DMS153 (cell line): ENCODE results near the gene ACER1.
"Not testable (repeated sequence)": the region's sequence is repeated elsewhere in the genome, so short reads cannot be mapped to it uniquely, and the experiment has no call there.

Source experiments
- DNase-seq: peaks from one replicate; lab custom pipeline; 2025; lab: John Stamatoyannopoulos, UW

ACER1 gene, protein sequence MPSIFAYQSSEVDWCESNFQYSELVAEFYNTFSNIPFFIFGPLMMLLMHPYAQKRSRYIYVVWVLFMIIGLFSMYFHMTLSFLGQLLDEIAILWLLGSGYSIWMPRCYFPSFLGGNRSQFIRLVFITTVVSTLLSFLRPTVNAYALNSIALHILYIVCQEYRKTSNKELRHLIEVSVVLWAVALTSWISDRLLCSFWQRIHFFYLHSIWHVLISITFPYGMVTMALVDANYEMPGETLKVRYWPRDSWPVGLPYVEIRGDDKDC

DNA sequence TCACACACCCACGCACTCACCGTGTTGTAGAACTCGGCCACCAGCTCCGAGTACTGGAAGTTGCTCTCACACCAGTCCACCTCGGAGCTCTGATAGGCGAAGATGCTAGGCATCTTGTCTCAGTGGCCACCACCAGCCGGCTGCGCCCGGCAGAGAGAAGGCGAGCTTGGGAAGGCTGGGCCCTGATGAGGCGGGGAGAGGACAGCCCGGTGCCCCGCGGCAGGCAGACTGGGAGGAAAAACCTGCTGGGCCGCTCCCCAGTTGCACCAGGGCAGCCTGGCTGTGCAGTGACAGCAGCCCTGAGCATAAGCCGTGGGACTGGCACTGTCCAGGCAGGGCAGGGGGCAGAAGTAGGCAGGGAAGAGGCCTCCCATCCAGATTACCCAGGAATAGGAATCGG, at the start of gene ACER1:
ACER1 (minus strand) TSS at position 174 of the 400 bp plus-strand sequence; CDS start at position 113, 61 bp downstream.
- DNase-seq, result no peak

DNA sequence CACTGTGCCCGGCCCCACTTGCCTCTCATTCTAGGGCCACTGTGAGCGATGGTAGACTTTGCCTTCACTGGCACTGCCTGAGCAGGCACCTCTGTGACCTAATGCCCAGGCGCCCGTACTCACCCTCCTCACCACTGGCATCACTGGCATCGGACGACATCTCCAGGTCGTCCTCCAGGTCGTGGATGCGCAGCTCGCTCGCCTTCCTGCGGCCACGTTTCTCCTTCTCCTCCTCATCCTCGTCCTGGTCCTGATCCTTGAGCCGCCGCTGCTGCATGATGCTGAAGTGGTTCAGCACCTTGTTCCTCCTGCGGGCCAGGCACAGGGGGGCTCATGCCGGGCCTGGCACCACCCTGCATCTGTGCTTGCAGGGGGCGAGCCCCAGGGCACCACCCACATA, 49.8 kb upstream of the ACER1 start:
- DNase-seq, result no peak

DNA sequence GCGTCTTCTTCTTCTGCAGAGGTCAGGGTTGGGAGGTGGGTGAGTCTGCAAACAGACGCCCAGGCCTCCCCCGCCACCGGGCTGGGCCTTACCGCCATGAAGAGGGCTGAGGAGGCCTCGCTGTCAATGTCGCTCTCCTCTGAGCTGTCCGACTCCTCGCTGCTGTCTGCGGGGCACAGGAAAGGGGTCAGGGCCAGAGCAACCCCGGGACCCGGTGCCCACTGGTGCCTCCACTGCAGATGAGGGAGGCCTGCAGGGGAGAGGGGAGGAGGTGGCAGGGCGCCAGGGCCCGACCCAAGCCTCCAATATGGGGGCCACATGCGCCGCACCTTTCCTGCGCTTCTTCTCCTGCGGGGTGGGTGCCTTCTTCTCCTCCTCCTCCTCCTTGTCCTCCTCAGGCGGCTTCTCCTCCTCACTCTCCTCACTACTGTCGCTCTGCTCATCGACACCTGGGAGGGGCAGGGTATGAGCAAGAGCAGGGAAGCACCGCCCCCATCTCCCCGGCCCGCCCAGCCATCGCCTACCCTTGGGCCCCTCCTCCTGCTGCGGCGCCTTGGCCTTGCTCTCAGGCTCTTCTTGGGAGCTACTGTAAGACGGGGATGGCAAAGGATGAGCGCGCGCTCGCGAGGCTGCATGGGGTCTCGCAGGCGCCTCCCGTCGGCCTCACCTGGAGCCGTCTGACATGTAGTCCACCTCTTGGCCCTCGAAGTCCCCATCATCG, 47.8 kb upstream of the ACER1 start:
- no peak for DNase-seq

DNA sequence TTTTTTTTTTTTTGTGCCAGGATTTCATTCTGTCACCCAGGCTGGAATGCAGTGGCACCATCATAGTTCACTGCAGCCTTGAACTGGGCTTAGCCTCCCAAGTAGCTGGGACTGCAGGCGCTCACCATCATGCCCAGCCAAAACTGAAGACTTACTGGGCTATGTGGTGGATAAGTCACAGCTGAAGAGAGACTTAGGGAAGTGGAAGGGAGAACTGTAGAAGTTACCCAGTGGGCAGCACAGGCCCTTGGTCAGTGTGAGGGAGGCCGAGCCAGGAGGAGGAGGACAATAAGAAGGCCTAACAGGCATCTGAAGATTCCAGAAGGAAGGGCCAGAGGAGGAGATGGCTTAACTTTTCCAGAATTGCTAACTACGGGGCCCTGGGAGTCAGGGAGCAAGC, 46.3 kb upstream of the ACER1 start:
- no peak for DNase-seq

DNA sequence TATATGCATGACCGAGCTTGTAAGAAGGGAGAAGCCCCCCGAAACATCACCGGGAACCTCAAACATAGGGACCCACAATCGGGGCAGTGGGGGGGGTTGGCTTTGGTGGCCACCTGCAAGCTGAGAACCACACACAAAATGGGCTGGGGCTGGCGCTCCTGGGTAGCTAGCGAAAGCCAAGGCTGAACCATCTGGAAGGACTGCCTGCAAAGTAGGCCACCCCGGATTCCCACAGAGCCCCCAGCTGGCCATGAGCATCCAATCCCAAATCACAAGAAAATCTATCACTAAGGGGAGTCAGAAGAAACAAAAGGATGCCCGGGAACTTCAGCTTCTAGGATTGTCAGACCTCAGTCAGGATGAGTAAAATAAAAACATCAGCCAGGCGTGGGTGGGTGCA, 45.1 kb upstream of the ACER1 start:
- no peak for DNase-seq

DNA sequence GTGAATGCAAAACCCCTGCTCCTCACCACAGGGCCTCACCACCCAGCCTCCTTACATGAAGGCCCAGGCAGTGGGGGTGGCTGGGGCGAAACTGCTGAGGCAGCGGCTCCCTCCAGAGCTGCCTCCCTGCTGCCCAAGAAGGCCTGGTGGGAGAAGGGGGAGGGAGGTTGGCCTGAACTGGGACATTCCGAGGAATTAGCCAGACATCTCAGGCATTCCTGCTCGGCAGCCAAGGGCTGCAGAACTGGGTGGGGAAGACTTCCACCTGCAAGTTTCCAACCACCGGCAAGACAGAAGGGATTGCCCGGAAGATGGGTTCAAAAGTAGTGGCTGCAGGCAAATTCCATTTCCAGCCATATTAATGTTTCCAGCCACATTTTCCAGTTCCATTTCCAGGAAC, 44.6 kb upstream of the ACER1 start:
- no peak for DNase-seq

DNA sequence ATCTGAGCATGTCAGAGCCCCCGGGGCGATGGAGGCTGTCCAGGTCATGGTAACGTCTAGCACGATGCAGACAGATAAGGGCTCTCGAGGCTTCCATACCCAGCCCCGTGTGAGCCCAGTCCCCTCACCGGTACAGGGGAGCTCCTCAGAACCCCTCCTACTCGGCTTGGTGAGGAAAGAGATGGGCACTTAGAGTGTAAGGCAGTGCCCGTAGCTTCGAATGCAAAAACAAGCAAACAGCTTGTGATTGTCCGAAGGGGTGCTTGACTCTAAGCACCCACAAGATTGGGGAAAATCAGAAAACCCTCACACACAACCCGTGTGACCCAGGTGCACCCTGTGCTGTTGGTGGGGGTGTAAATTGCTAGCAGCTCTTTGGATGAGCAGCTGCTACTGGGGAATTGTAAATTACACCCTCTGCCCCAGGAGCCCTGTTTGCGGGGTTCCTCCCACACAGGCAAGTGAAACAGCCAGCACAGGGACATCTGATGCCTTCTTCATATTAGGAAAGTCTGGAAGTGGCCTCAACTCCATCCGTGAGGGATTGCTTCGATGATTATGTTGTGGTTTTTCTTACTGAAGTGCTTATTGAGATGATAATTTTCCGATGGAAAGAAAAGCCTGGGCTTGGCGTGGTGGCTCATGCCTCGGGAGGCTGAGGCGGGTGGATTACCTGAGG, 43.2 kb upstream of the ACER1 start:
- DNase-seq, result no peak

DNA sequence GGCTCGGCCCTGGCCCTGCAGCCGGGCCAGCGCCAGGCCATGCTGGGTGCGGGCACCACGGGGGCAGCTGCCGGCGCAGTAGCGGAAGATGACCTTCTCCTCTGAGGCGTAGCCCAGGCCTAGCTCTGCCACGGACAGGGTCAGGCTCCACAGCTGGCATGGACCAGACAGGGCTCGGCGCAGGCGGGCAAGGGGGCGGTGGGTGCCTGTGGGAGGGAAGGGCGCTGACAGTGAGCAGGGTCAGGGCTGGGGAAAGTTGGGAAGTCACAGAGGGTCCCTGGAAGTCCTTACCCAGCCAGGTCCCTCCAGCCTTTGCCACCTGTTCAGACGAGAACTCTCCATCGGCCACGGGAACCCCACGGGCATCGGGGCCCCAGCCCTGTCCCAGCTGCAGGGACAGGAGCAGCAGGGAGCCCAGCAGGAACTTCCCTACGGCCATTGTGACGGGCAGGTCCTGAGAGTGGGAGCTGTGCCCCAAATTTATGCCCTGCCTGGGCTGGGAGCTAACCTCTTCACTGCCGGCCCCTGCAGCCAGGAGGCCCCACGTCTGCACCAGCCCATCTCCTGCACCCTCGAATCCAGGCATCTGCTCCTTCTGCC, 42.1 kb upstream of the ACER1 start, which contains the start of gene PSPN:
PSPN (minus strand) TSS at position 523 of the 600 bp plus-strand sequence; CDS start at position 439, 84 bp downstream.
- DNase-seq, result no peak

DNA sequence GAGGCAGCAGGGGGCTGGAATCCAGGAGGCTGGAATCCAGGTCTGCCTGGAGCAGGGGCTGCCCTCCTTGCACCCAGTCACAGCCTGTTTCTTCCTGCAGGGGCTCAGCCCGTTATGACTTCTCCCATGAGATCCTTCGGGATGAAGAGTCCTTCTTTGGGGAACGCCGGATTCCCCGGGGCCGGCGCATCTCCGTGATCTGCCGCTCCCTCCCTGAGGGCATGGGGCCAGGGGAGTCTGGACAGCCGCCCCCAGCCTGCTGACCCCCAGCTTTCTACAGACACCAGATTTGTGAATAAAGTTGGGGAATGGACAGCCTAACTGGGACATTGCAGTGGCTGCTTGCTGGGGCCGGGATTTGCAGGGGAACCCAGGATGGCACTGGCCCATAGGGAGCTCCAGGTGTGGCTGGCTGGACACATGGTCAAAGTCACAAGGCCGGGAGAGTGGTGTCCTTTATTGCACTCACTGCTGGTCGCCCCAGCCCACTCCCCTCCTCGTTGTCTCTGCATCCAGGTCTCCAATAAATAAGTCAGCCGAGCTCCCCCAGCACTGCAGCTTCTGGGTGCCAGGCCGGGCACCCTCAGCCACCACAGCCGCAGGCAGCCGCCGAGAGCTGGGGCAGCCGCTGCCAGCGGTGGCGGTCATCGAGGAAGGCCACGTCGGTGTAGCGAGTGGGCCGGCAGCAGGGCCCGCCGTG, 41.4 kb upstream of the ACER1 start:
- DNase-seq, result no peak

DNA sequence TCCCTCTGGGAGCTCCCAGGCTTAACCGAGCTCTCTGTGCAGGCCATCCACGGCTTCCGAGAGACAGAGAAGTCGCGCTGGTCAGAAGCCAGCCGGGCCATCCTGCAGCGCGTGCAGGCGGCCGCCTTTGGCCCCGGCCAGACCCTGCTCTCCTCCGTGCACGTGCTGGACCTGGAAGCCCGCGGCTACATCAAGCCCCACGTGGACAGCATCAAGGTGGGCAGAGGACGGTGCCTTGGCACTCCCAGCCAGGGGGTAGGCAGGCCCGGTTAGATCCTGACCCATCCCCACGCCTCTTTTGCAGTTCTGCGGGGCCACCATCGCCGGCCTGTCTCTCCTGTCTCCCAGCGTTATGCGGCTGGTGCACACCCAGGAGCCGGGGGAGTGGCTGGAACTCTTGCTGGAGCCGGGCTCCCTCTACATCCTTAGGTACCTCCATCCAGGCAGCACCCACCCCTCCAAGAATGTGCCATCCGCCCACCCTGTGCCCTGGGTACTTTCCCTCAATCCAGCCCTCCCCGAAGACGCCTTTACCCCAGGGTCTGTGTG, 40.8 kb upstream of the ACER1 start:
- DNase-seq, result no peak

DNA sequence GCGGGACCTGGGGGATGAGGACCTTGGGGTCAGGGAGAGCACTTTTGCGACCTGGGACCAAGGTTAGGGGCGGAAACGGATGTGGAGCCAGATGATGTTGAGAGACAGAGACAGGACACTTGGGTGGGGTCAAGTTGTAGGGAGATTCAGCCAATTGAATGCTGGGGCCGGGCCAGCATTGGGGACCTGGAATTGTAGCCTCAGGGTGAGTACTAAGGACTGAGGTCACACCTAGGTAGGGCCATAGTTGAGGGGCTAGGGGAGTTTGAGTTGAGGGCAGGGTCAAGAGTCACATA, 40.3 kb upstream of the ACER1 start:
- no peak for DNase-seq

DNA sequence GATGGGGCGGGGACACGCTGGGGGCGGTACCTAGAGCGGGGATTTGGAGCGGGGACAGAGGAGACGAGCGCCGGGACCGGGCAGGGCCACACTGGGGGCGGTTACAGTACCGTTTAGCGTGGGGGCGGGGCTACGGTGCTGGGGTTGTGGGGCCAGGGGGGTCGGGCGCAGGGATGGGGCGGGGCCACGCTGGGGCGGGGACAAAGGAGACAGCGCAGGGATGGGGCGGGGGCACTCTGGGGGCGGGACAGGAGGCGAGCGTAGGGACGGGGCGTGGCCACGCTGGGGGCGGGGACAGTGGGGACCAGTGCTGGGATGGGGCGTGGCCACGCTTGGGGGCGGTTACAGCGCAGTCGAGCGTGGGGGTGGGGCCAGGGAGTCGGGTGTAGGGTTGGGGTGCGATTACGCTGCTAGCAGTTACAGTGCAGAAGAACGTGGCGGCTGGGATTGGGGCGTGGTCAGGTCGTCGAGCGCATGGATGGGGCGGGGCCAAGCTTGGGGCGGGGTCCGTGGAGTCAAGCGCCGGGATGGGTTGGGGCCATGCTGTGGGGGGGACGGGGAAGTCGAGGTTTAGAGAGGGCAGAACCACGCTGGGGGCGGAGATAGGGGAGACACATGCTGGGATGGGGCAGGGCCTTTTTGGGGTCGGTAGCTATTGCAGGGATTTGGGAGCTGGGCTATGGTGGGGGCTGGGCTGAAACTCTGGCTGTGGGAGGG, 39.8 kb upstream of the ACER1 start:
- DNase-seq, result peak; percentile 89

DNA sequence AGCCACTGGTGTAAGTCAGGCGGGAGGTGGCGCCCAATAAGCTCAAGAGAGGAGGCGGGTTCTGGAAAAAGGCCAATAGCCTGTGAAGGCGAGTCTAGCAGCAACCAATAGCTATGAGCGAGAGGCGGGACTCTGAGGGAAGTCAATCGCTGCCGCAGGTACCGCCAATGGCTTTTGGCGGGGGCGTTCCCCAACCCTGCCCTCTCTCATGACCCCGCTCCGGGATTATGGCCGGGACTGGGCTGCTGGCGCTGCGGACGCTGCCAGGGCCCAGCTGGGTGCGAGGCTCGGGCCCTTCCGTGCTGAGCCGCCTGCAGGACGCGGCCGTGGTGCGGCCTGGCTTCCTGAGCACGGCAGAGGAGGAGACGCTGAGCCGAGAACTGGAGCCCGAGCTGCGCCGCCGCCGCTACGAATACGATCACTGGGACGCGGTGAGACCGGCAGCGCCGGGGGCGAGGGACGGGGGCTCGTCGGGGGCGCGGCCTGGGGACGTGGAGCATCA, 39.2 kb upstream of the ACER1 start, which contains the start of gene ALKBH7:
ALKBH7 (plus strand) TSS at position 201 of the 502 bp plus-strand sequence; CDS start at position 228, 27 bp downstream.
- DNase-seq, result peak; percentile 100

DNA sequence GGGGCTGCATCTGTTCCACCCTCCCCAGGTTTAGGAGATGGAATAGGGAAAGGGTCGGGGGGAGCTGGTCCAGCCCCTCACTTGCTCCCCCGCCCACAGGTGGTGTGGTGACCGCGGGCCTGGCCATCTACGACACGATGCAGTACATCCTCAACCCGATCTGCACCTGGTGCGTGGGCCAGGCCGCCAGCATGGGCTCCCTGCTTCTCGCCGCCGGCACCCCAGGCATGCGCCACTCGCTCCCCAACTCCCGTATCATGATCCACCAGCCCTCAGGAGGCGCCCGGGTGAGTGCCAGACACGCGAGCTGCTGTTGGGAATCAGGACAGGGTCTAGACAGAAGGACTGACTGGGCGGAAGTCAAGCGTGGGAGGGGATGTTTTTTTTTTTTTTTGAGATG, 30.9 kb upstream of the ACER1 start:
- no peak for DNase-seq

DNA sequence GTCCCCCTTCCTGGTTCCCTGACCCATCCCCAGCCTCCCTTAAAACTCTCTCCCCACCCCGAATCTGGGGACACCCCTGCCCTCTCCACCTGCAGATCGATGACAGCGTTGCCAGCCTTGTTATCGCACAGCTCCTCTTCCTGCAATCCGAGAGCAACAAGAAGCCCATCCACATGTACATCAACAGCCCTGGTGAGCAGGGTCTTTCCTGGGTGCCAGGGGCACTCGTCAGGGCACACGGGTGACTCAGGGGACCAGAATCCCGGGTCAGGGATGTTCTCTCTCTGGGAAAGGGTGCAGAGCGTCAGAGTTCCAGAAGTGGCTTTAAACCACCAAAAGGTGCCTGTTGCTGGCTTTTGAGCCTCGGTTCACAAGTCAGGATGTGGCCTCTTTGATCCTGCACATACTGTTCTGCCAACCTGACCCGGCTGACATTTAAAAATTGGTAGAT, 29.0 kb upstream of the ACER1 start:
- no peak for DNase-seq

DNA sequence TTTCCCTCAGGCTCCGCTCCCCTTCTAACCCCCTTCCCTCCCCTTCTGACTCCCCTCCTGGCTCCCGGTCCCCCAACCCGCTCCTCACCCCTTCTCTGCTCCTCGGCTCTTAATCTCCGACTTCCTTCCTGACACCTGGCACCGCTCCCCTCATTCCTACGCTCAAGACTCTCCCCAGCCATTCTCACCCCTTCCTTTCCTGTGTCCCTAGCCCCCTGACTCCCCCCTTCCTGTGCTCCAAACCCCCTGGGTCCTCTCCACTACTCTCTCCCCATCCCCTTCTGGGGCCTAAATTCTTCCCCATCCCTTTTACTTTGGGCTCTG, 28.6 kb upstream of the ACER1 start:
- DNase-seq, result no peak

DNA sequence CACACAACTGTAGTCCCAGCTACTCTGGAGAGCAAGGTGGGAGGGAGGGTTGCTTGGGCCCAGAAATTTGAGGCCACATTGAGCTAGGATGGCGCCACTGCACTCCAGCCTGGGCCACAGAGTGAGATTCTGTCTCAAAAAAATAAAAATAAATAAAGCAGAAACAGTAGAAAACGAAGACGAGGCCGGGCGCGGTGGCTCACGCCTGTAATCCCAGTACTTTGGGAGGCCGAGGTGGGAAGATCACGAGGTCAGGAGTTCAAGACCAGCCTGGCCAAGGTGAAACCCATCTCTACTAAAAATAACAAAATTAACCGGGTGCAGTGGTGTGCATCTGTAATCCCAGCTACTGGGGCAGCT, 27.4 kb upstream of the ACER1 start:
- DNase-seq, result not testable (repeated sequence)

DNA sequence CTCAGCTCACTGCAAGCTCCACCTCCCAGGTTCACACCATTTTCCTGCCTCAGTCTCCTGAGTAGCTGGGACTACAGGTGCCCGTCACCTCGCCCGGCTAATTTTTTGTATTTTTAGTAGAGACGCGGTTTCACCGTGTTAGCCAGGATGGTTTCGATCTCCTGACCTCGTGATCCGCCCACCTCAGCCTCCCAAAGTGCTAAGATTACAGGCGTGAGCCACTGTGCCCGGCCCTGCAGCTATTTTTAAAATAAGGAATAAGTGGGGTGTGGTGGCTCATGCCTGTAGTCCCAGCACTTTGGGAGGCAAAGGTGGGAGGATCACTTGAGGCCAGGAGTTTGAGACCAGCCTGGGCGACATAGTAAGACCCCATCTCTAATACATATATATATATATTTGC, 27.0 kb upstream of the ACER1 start:
- not testable (repeated sequence) for DNase-seq

DNA sequence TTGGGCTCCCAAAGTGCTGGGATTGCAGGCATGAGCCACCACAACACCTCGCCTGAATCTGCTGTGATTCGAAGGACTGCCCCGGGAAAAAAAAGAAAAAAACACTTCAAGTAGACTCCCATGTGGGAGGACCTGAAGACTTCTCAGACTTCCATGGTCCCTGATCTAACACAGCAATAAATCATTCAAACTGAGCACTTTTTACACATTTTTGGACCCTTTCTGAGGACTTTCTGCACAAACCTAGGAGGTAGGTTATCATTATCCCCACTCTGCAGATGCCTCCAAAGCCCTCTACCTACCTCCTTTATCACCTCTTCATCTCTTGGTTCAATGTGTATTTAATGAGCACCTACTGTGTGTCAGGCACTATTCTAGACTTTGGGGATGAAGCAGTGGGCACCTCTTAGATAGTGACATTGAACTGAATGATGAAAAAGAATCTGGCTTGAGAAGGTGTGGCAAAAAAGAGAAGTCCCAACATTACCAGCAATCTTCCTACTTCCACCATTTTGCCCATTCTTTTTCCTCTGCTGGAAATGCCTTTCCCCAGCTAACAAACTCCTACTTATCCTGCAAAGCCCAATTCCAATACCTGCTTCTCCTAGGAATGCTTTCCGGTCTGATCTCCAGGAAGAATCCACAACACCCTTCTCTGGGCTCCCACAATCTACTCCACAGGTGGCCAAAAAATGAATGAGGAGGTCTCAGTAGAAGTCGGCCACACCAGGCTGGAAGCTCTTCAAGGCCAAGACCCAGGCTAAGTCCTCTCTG, 26.3 kb upstream of the ACER1 start:
- no peak for DNase-seq

DNA sequence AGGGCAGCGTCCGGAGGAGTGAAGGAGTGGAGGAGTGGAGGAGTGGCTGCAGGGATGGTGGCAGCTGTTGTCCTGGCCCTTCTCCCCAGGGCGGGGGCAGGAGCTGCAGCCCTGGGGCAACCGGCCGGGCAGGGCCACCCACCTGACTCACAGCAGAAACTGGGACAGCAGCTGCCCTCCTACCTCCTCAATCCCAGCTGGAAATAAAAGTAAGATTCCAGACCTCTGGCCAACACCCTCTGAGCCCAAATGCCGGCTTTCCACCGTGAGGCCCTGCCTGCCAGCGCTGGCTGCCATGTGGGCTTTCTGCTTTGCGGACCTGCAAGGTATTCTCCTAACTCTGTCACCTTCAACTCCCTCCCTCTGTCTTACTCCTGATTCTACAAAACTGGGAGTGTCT, 24.6 kb upstream of the ACER1 start:
- no peak for DNase-seq
